ENCODE measurements around the gene RPL18.
"Not testable (repeated sequence)": the region's sequence is repeated elsewhere in the genome, so short reads cannot be mapped to it uniquely, and the experiment has no call there.

The RPL18 gene

GRCh38 chr19:48618916-48619691 is at the start of gene RPL18, which contains the start of gene SPHK2:
TSS of gene RPL18 (minus strand) at chr19:48619178. CDS start at chr19:48619143, 35 bp downstream.
TSS of gene SPHK2 (plus strand) at chr19:48619506. CDS start at chr19:48620515, 1,009 bp downstream.
- DNase-seq (ENCODE audit: low read depth) = peak; percentile 100

GRCh38 chr19:48668761-48669160 is 49.8 kb upstream of the RPL18 start:
- no peak for DNase-seq (ENCODE audit: low read depth)

GRCh38 chr19:48668332-48668731 is 49.4 kb upstream of the RPL18 start:
- no peak for DNase-seq (ENCODE audit: low read depth)

GRCh38 chr19:48665786-48666185 is 46.8 kb upstream of the RPL18 start:
- DNase-seq (ENCODE audit: low read depth) = no peak

GRCh38 chr19:48664476-48664875 is 45.5 kb upstream of the RPL18 start:
- DNase-seq (ENCODE audit: low read depth) = no peak

- no peak for DNase-seq (ENCODE audit: low read depth)
Measured at GRCh38 chr19:48663667-48664066, 44.7 kb upstream of the RPL18 start.

GRCh38 chr19:48661711-48662090 is 42.7 kb upstream of the RPL18 start:
- no peak for DNase-seq (ENCODE audit: low read depth)

- peak; percentile 78 for DNase-seq (ENCODE audit: low read depth)
Measured at GRCh38 chr19:48660852-48661710, 42.1 kb upstream of the RPL18 start.

- no peak for DNase-seq (ENCODE audit: low read depth)
Measured at GRCh38 chr19:48659768-48660167, 40.8 kb upstream of the RPL18 start.

GRCh38 chr19:48658483-48658882 is 39.5 kb upstream of the RPL18 start:
- no peak for DNase-seq (ENCODE audit: low read depth)

- not testable (repeated sequence) for DNase-seq (ENCODE audit: low read depth)
Measured at GRCh38 chr19:48657828-48658227, 38.9 kb upstream of the RPL18 start.

GRCh38 chr19:48656840-48657474 is 38.0 kb upstream of the RPL18 start:
- peak; percentile 84 for DNase-seq (ENCODE audit: low read depth)

- DNase-seq (ENCODE audit: low read depth) = no peak
Measured at GRCh38 chr19:48654299-48655059, 35.5 kb upstream of the RPL18 start.

- no peak for DNase-seq (ENCODE audit: low read depth)
Measured at GRCh38 chr19:48651683-48652048, 32.7 kb upstream of the RPL18 start.

- no peak for DNase-seq (ENCODE audit: low read depth)
Measured at GRCh38 chr19:48650974-48651682, 32.1 kb upstream of the RPL18 start.

GRCh38 chr19:48648134-48648533 is 29.2 kb upstream of the RPL18 start:
- no peak for DNase-seq (ENCODE audit: low read depth)

GRCh38 chr19:48646722-48647216 is 27.8 kb upstream of the RPL18 start:
- no peak for DNase-seq (ENCODE audit: low read depth)

GRCh38 chr19:48646001-48646721 is 27.2 kb upstream of the RPL18 start, which contains the start of gene CA11:
TSS of gene CA11 (minus strand) at chr19:48646187. CDS start at chr19:48645632, 555 bp downstream.
- DNase-seq (ENCODE audit: low read depth) = peak; percentile 67

GRCh38 chr19:48645620-48646000 is 26.6 kb upstream of the RPL18 start:
- no peak for DNase-seq (ENCODE audit: low read depth)

All from fibroblast of gingiva (primary cell).